ENCODE data around the gene CYSLTR2. TPM values are rescaled to one million over a fixed set of nuclear protein-coding genes. Genes with fewer than 3 reads are reported as not detected.

Gene CYSLTR2
- total RNA-seq, 1 donor from 2014 or later: 2.1 TPM

DNA sequence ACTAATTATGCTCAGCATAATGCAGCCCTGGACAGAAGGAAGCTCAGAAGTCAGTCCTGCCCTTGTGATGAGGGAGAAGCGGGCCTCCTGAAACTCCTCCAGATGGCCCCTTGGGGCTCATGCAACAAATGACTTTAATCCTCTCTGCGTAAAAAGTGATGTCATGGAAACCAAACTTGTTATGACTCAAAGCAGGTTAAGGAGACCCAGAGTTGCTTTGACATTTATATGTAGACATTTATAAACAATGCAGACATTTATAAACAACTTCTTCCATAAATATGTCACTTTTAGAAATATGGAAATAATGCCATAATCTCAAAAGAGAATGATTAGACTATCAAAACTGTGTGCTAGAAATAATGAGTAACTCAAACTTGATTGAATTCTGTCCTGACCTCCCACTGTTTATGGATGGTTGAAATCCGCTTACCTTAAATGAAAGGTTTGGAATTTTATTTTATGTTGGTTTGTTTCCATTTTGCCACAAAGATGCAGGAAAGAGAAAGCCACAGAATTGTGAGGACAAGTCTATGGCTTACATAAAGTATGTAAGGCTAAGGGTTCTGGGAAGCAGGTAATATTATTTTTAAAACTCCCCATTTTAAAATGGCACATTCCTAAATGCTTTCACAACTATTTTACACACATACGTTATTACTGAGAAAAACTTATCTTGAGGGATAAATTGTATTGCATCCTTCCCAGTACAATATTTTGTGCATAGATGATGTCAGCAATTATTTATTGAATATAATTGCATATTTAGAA, 73.7 kb downstream of the CYSLTR2 start:
- H3K4me3 Mint-ChIP-seq (ENCODE audit: unreplicated experiment): no peak overlapping the region
- H4K20me1 ChIP-seq (ENCODE audit: insufficient read depth, low read length): no peaks in the 10 kb centered on the region
- no peak overlapping the region for H3K4me2 ChIP-seq (ENCODE audit: low read length)
- no peaks in the 10 kb centered on the region for H3K4me1 Mint-ChIP-seq (ENCODE audit: low read depth, unreplicated experiment)
- no peak for DNase-seq (ENCODE audit: low read depth)
- H3K4me1 ChIP-seq (ENCODE audit: insufficient read depth, low read length): no peaks in the 10 kb centered on the region
- H3K27me3 Mint-ChIP-seq (ENCODE audit: low read depth, unreplicated experiment): peaks cover 5% of the 10 kb centered on the region
- no peaks in the 10 kb centered on the region for H3K9me3 ChIP-seq (ENCODE audit: insufficient read depth, low read depth, low read length)
- no peak for FAIRE-seq
- no peaks in the 10 kb centered on the region for H3K9me3 Mint-ChIP-seq (ENCODE audit: unreplicated experiment)
- no peak overlapping the region for H3K27ac ChIP-seq (ENCODE audit: low read depth, low read length)
- H3K9ac ChIP-seq (ENCODE audit: low read length): no peak overlapping the region
- no peak for TF ChIP-seq EZH2 (IDR thresholded peaks at IDR 0.05; ENCODE audit: insufficient read depth, low read length)
- TF ChIP-seq, protein P1, sequence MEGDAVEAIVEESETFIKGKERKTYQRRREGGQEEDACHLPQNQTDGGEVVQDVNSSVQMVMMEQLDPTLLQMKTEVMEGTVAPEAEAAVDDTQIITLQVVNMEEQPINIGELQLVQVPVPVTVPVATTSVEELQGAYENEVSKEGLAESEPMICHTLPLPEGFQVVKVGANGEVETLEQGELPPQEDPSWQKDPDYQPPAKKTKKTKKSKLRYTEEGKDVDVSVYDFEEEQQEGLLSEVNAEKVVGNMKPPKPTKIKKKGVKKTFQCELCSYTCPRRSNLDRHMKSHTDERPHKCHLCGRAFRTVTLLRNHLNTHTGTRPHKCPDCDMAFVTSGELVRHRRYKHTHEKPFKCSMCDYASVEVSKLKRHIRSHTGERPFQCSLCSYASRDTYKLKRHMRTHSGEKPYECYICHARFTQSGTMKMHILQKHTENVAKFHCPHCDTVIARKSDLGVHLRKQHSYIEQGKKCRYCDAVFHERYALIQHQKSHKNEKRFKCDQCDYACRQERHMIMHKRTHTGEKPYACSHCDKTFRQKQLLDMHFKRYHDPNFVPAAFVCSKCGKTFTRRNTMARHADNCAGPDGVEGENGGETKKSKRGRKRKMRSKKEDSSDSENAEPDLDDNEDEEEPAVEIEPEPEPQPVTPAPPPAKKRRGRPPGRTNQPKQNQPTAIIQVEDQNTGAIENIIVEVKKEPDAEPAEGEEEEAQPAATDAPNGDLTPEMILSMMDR (IDR thresholded peaks at IDR 0.05; ENCODE audit: insufficient read depth, low read depth, low read length): no peak
- H3K36me3 Mint-ChIP-seq (ENCODE audit: low read depth, unreplicated experiment): peaks cover 1% of the 10 kb centered on the region
- no peak overlapping the region for H2AFZ ChIP-seq (ENCODE audit: low read depth, low read length)
- H3K27me3 ChIP-seq (ENCODE audit: insufficient read depth, low read length): no peaks in the 10 kb centered on the region
- H3K27ac Mint-ChIP-seq (ENCODE audit: unreplicated experiment): no peak overlapping the region
- no peak overlapping the region for H3K4me3 ChIP-seq (ENCODE audit: insufficient read depth, low read depth, low read length)
- H3K79me2 ChIP-seq (ENCODE audit: insufficient read depth, low read length): no peaks in the 10 kb centered on the region
- H3K36me3 ChIP-seq (ENCODE audit: insufficient read depth, low read length): no peaks in the 10 kb centered on the region

DNA sequence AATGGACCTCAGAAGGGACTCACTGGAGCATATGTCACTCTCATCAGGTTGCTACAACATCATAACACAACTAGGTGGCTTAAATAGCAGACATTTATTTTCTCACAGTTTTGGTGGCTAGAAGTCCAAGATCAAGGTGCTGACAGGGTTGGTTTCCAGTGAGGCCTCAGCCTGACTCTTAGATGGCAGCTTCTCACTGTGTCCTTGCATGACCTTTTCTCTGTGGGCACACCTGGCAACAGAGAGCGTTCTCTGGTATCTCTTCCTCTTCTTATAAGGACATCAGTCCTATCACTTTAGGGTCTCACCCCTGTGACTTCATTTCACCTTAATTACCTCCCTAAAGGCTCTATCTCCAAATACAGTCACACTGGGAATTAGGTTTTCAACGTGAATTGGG, 74.5 kb downstream of the CYSLTR2 start:
- H3K4me3 Mint-ChIP-seq (ENCODE audit: unreplicated experiment): no peak overlapping the region
- no peak overlapping the region for H3K4me3 ChIP-seq (ENCODE audit: insufficient read depth, low read depth, low read length)
- FAIRE-seq (no peak), DNase-seq (ENCODE audit: low read depth) (no peak)
- no peaks in the 10 kb centered on the region for H3K9me3 ChIP-seq (ENCODE audit: insufficient read depth, low read depth, low read length)
- H3K27ac Mint-ChIP-seq (ENCODE audit: unreplicated experiment): no peak overlapping the region
- peaks cover 5% of the 10 kb centered on the region for H3K27me3 Mint-ChIP-seq (ENCODE audit: low read depth, unreplicated experiment)
- H3K4me2 ChIP-seq (ENCODE audit: low read length): no peak overlapping the region
- H3K9me3 Mint-ChIP-seq (ENCODE audit: unreplicated experiment): no peaks in the 10 kb centered on the region
- no peak for TF ChIP-seq EZH2 (IDR thresholded peaks at IDR 0.05; ENCODE audit: insufficient read depth, low read length)
- TF ChIP-seq, protein P1 (IDR thresholded peaks at IDR 0.05; ENCODE audit: insufficient read depth, low read depth, low read length): no peak
- no peak overlapping the region for H2AFZ ChIP-seq (ENCODE audit: low read depth, low read length)
- no peaks in the 10 kb centered on the region for H4K20me1 ChIP-seq (ENCODE audit: insufficient read depth, low read length)
- no peaks in the 10 kb centered on the region for H3K36me3 ChIP-seq (ENCODE audit: insufficient read depth, low read length)
- no peak overlapping the region for H3K9ac ChIP-seq (ENCODE audit: low read length)
- H3K36me3 Mint-ChIP-seq (ENCODE audit: low read depth, unreplicated experiment): peaks cover 1% of the 10 kb centered on the region
- no peaks in the 10 kb centered on the region for H3K4me1 ChIP-seq (ENCODE audit: insufficient read depth, low read length)
- no peaks in the 10 kb centered on the region for H3K79me2 ChIP-seq (ENCODE audit: insufficient read depth, low read length)
- no peaks in the 10 kb centered on the region for H3K4me1 Mint-ChIP-seq (ENCODE audit: low read depth, unreplicated experiment)
- no peaks in the 10 kb centered on the region for H3K27me3 ChIP-seq (ENCODE audit: insufficient read depth, low read length)
- no peak overlapping the region for H3K27ac ChIP-seq (ENCODE audit: low read depth, low read length)

DNA sequence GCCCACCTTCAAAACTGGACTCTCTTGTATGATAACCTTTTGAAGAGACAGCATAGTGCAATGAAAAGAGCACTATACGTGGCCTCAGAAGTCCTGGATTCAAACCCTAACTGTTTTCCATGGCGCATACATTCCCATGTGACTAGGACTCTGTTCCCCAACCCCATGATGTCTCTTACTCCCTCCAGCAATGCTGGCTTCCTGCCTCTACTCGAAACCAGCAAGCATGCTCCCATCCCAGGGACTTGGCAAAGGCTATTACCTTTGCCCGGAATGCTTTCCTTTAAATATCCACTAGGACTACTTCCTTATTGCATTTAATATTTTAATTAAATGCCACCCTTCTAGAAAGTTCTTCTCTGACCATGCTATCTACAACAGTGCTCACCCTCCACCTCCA, 75.1 kb downstream of the CYSLTR2 start:
- no peaks in the 10 kb centered on the region for H3K9me3 Mint-ChIP-seq (ENCODE audit: unreplicated experiment)
- Histone ChIP-seq H3K27me3 (ENCODE audit: insufficient read depth, low read length) (no peaks in the 10 kb centered on the region), H3K79me2 (ENCODE audit: insufficient read depth, low read length) (no peaks in the 10 kb centered on the region), H3K9ac (ENCODE audit: low read length) (no peak overlapping the region), H4K20me1 (ENCODE audit: insufficient read depth, low read length) (no peaks in the 10 kb centered on the region), H3K9me3 (ENCODE audit: insufficient read depth, low read depth, low read length) (no peaks in the 10 kb centered on the region), H2AFZ (ENCODE audit: low read depth, low read length) (no peak overlapping the region), H3K4me1 (ENCODE audit: insufficient read depth, low read length) (no peaks in the 10 kb centered on the region), H3K36me3 (ENCODE audit: insufficient read depth, low read length) (no peaks in the 10 kb centered on the region), H3K4me3 (ENCODE audit: insufficient read depth, low read depth, low read length) (no peak overlapping the region), H3K4me2 (ENCODE audit: low read length) (no peak overlapping the region), H3K27ac (ENCODE audit: low read depth, low read length) (no peak overlapping the region)
- peaks cover 4% of the 10 kb centered on the region for H3K36me3 Mint-ChIP-seq (ENCODE audit: low read depth, unreplicated experiment)
- no peaks in the 10 kb centered on the region for H3K4me1 Mint-ChIP-seq (ENCODE audit: low read depth, unreplicated experiment)
- DNase-seq (ENCODE audit: low read depth): no peak
- FAIRE-seq: no peak
- no peak overlapping the region for H3K4me3 Mint-ChIP-seq (ENCODE audit: unreplicated experiment)
- peaks cover 5% of the 10 kb centered on the region for H3K27me3 Mint-ChIP-seq (ENCODE audit: low read depth, unreplicated experiment)
- H3K27ac Mint-ChIP-seq (ENCODE audit: unreplicated experiment): no peak overlapping the region
- no peak for TF ChIP-seq EZH2 (IDR thresholded peaks at IDR 0.05; ENCODE audit: insufficient read depth, low read length)
- TF ChIP-seq, protein P1 (IDR thresholded peaks at IDR 0.05; ENCODE audit: insufficient read depth, low read depth, low read length): no peak
